HL-60/S4 treated with retinoic acid at 250 ng/mL for 4 days and 3 days (cell line): ENCODE measurements around the gene DOCK4.

Source experiments
- in situ Hi-C: fragments of 300-500 bp; cut with MboI; formaldehyde crosslinking; loops from 2 replicates; pipeline ENCODE4 v1.7.0; 2022; ENCODE audit warnings: low sequenced_read_pairs

Gene DOCK4

GRCh38 chr7:112116894-112117293, 89.3 kb downstream of the DOCK4 start:
- in situ Hi-C loops, result no loop called here

DNA sequence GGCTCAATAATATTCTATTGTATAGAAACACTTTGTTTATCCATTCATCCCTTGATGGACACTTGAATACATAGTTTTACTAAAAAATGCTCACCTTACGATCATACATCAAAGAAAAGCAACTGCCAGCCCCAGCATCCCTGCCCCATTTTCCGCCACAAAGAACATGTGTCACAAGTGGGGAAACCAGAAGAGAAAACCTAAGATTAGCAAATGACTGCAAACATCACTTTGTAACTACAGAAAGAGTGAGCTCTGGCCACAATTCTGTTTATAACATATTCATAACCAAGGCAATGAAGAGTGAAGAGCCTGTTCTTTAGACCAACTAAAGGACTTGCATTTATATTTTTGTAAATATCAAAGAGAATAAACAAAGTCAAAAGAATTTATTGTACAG, 89.8 kb downstream of the DOCK4 start:
- in situ Hi-C loops, result no loop called here

- in situ Hi-C loops, result no loop called here
Measured at GRCh38 chr7:112115880-112116279, 90.3 kb downstream of the DOCK4 start.

DNA sequence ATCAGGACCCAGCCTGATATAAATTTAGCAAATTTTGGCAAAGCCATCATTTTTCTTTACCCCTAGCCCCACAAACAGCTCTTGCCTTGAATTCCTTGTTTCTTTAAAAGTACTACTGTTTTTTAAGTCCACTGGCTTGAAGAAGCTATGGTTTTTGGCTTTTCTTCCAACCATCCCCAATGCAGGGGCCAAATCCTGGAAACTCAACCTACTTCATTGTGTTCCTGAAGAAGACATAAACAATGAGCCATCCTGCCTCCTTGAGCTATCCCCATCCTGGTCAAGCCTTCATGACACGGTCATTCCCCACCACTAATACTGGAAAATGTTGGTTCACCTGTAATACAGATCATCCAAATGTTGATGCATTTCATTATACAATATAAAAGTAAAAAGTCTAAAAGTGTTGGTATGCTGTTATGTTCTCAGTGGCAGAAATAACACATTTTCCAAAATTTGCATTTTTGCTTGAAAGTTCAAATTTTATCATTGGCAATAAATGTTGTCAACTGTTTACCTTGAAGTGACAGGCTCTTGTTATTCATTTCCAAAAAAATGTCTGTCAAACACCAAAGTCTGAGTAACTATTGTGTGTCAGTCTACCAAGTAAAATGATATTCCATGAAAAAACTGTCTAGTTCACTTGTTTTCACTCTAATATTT, 92.2 kb downstream of the DOCK4 start:
- in situ Hi-C loops, result no loop called here

DNA sequence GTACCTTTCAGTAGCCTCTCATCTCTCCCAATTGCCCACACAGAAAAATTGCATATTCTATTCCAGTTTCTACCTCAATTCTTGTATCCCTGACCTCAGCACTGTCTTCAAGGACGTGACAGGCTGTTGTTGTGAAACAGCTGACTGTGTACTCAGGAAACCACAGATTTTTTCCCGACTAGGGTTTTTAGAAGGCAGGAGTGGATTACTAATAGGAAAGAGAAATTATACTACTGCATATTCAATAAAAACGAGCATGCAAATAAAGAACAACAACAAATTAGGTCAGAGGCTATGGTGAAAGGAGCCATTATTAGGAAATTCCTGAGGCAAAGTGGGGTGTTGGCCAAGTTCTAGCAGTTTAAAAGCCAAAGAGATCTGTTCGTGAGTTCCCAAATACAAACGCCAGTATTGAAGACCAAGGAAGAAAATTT, 93.4 kb downstream of the DOCK4 start:
- in situ Hi-C loops, result no loop called here

GRCh38 chr7:112110651-112111050, 95.5 kb downstream of the DOCK4 start:
- in situ Hi-C loops, result no loop called here

- in situ Hi-C loops, result no loop called here
Measured at GRCh38 chr7:112110175-112110574, 96.0 kb downstream of the DOCK4 start.

DNA sequence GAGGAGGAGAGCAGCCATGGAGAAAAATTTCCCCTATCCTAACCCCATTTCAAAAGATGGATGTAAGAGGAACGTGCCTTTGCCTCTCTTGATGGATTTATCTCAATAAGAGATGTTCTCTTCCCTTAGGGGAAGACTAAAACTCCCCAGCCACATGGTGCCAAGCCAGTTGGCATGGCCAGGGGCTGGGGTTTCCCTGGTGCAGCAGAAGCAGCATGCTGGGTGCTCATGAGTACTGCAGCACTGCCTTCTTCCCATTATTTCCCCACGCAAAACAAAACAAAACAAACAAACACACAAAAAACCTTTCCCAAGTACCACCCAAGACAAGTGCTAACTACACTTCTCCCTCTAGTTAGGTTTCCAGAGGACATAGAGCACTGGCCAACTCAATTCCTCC, 97.2 kb downstream of the DOCK4 start:
- in situ Hi-C loops, result no loop called here

- in situ Hi-C loops, result no loop called here
Measured at GRCh38 chr7:112105584-112106530, 100.3 kb downstream of the DOCK4 start.

DNA sequence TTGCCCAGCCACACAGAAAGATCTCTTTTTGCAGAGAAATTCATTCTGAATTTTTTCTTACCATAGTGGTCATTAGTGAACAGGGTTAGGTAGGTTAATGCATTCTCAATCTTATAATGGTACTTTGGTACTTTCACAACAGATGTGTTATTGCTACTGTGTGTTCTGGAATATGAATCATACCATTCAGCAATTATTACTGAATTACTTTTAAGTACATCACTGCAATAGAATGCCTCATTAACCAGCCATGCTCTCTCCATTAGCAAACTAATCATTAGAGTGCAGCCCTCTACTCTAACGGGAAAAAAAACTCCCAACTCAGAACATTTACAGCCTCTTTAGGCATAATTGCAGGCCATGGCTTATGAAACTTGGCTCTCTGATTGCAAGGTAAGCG, 102.1 kb downstream of the DOCK4 start:
- in situ Hi-C loops, result no loop called here

- in situ Hi-C loops, result no loop called here
Measured at GRCh38 chr7:112103246-112103645, 103.0 kb downstream of the DOCK4 start.

DNA sequence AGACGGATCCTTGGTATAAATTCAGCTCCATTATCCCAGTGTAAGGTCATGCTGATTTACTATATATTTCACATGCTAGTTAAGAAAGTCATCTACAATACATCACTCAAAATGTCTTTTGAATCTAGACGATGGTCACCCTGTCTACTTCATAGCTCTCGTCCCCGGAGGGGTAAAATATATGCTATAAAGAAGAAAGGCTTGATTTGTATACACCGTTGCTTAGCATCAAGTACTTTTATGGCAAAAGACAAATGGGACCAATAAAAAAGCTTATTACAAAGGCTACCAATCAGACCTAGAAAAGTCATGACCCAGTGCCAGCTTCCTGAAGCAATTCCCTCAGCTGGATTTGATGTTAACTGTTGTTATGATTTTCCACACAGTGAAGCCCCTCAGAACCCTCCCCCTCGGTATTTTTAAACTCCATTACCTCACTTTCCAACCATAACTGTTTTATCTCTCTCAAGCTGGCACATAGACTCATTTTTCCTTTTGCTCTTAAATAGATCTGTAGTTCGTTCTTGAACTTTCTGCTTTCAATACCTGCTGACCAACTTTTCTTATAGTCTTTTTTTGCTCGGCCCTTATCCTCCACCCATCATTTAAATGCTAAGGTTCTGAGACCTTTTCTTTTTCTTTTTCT, 104.9 kb downstream of the DOCK4 start:
- in situ Hi-C loops, result no loop called here

DNA sequence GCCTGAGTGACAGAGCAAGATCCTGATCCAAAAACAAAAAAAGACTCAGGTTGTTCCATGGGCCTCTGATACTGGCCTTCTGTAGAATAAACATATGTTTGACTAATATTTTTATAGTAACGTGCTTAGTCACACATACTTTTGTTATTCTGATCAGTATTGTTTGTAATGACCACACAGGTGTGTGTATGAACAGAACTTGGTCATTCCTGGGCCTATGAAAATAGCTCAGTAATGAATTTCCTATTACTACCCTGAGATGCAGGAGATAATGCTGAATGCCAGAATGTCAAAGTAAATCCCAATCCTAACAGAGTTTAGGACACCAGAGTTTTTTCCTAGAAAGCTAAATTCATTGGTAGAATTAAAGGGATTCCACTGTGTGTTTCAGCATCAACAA, 108.7 kb downstream of the DOCK4 start:
- in situ Hi-C loops, result no loop called here

DNA sequence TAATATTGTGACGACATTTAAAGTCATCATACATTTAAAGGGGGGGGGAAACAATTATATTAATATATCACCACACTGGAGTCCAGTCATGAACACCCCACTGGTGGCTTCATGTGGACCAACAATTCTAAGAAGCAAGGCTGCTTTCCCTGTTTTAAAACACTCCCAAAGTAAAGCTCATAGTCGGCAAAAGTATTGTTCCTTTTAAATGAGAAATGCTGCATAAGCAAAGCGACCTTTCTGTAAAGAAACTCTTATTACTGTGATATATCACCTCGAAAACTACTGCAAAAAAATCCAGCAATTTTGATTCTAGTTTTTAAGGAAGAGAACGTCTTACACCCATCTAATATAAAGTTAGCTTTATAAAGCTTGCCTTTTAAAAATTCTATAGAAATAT, 112.8 kb downstream of the DOCK4 start:
- in situ Hi-C loops, result no loop called here

GRCh38 chr7:112092709-112093395, 113.3 kb downstream of the DOCK4 start:
- in situ Hi-C loops, result no loop called here

DNA sequence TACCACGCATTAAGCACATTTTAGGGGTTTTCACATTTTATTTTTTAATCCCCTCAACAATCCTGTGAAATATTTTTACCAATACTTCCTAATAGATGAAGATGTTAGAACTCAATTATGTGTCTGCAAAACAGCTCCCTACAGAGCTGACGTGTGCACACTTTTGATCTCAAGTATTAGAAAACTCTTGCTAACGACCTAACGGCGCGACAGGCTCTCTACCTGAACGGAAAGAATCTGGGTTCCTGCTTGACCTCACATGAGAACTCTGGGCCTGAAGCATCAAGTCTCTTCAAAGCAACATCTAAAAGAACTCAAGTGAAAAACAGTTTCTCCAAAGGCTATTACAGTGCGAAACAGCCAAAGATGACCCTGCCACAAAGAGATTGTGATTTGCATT, 113.9 kb downstream of the DOCK4 start:
- in situ Hi-C loops, result no loop called here

DNA sequence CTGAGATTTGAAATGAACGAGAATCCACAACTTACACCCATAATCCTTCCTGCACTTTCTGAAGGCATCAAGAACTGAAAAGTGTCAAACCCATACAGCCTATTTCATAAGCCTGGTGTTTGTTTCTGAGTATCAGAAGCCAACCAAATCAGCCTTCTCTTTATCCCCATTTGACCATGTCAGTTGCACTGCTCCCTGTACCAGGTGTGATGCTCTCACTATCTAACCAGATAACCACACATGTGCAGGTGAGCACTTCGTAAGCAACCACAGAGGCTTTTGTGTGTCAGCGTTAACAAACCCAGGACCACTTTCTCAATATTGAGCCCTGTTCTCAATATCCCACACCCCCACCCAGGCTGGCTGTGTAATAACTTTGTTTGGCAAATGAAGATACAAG, 114.4 kb downstream of the DOCK4 start:
- in situ Hi-C loops, result no loop called here

- in situ Hi-C loops, result no loop called here
Measured at GRCh38 chr7:112089551-112089950, 116.6 kb downstream of the DOCK4 start.

- in situ Hi-C loops, result no loop called here
Measured at GRCh38 chr7:112088484-112089016, 117.6 kb downstream of the DOCK4 start.

GRCh38 chr7:112086496-112087254, 119.5 kb downstream of the DOCK4 start:
- in situ Hi-C loops, result no loop called here
